GM15510 (cell line): Measurements from ENCODE around the gene NPFF.

Source experiments
- POLR2A ChIP-seq: IDR thresholded peaks from 3 replicates; pipeline ENCODE4 v1.6.1; 2011; ENCODE audit warnings: borderline replicate concordance; ENCODE audit not compliant: insufficient read length; ENCODE audit errors: extremely low read depth

Gene NPFF

DNA sequence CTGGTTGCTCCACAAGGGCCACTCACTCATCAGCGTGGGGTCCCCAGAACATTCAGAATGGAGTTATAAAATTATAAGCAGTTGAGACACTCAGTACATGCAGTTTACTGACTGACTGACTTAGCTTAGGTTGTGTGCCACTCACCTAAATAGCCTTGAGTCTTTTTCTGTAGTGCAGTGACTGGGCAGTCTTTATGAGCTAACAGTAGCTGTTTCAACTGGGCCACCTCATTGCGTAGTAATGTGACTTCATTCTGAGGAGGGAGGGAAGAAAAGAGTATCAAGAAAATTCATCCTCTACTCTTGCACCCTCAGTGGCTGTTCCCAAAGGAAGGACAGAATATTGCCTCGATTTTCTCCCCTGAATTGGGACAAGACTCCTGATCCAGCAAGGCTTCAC is 15.8 kb upstream of the NPFF start:
- TF ChIP-seq POLR2A, result no peak

DNA sequence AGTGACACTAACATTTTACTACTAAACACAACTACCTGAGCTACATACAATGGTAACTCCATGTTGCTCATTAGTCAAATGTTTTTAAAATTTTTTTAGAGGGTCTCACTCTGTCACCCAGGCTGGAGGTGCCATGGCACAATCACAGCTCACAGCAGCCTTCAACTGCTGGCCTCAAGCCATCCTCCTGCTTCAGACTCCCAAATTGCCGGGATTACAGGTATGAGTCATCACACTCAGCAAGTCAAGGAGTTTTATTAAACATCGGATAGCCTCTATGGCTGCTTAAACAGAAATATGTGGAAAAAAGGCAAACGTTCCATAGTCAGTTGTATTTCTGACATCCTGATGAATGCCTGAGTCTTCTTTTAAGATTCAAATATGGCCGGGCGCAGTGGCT is 11.1 kb upstream of the NPFF start:
- no peak for TF ChIP-seq POLR2A

DNA sequence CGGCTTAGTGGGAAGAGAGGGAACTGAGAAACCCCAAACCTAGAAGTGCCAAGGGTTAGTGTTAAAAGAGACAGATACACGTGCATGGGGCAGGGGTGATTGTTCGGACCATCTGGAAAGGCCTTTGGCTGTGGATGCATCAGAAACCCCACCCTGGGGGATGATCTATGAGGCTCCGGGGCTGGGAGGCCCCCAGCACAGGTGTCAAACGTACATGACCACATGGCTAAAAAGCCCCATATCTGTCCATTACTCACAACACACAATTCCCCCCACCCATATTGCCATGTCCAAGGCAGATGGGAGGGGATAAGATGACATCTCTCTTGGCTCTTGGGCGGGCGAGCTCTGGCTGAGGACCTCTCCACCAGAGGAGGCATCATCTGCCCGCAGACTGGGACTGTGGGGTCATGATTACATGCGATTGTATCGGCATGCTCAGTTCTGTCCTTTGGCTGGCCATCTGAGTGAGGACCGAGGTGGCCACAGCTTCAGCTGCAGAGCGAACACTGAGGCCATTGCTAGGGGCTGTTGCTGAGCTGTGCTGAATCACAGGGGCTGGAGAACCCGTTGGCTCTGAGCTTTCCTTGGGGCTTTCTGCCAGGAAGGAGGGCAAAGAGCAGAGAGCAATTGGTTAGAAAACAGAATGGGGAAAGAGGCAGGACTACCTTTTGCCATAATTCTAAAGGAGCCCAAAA is 9.6 kb upstream of the NPFF start:
- TF ChIP-seq POLR2A, result no peak

DNA sequence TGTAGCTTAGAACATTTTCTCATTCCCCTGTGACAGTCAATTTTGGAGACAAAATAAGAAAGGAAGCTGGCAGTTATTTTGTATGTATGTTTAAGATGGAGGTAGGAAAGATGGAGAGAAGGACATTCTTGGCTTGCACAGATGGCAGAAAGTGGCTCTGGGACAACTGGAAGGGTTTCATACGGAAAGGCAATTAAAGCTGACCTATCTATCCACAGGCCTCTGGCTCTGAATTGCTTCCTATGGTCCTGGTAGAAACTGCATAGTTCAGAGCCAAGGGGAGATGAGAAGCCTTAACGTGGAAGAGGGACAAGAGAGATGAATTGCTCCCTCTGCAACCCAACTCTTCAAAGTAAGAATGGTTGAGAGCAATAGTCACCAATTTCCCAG is 8.0 kb upstream of the NPFF start:
- TF ChIP-seq POLR2A, result no peak

DNA sequence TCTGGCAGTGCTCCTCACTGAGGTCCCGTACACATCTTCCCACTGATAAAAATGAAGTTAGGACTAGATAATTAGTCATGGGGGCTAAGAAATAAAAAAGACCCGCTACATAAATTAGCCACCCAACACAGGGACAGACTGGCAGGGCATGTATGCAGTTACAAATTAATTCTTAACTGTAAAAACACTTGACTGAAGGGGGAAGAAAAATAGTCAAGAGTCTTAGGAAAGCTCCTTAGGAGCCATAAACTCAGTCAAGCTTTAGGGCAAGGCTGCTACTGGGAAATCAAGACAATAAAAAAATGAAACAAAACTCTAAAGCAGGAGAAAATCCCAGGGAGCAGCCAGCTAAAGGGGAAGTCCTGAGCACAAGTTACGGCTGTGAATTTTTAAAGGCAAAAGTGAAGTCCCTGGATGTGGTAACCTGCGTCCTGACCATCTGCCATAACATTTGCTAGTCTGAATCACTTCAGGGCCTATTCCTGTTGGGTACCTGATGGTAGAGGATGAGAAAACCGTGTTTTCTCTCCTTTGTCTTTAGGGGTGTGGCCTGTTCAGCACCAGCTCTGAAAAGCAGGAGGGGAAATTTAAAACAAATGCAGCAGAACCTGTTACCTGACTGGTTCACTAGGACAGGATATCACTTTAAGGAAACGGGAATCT is 7.5 kb upstream of the NPFF start:
- TF ChIP-seq POLR2A, result no peak

DNA sequence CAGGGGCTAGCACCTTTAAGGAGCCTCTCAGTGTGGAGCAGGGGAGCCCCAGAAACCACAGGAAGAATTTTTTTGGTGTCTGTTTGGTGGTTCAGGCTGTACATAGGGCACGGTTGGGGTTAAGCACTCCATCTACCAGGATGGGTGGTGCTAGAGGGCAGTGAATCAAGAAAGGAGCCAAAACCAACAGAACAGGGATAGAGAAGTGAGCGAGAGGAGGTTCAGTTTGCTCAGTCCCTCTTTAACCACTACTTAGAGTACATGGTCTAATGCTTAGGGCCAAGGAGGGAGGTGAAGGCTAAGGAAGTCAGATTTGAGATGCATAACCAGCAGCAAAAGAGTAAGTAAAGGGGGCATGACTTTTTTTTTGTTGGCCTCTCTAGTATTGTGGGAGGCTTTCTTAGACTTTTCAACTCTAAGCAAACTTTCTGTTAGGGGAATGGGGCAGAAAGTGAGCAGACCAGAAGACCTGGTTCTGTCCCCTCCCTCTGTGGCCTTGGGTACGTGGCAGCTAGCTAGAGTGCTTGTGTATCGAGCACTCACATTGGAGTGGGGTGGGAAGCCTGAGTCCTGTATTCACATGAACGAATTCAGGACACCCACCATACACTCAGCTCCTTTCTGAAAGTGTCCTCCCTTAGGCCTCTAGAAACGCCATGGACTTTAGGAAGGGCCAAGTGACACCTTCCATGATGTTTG is 6.6 kb upstream of the NPFF start:
- no peak for TF ChIP-seq POLR2A

DNA sequence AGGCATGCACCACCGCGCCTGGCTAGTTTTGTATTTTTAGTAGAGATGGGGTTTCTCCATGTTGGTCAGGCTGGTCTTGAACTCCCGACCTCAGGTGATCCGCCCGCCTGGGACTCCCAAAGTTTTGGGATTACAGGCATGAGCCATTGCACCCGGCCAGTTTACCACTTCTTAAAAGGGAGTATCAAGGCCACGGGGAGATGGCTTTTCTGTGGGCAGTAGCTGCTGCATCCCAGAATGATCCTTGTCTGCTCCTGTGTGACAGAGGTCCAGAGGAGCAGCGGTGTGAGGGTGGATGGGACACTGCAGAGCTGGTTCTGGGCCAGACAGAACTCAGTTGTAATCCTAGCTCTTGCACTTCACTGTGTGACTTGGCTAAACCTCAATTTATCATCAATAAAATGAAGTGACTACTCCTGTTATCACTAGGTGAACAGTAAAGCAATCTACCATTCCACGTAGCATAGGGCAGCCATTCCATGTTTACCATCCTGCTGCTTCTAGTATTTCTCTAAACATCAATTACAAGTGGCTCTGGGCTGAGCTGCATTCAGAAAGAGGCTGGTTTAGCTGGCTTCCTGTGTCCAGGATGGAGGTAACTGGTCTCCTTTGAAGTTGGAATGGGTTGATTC is 3.0 kb upstream of the NPFF start:
- TF ChIP-seq POLR2A, result no peak

DNA sequence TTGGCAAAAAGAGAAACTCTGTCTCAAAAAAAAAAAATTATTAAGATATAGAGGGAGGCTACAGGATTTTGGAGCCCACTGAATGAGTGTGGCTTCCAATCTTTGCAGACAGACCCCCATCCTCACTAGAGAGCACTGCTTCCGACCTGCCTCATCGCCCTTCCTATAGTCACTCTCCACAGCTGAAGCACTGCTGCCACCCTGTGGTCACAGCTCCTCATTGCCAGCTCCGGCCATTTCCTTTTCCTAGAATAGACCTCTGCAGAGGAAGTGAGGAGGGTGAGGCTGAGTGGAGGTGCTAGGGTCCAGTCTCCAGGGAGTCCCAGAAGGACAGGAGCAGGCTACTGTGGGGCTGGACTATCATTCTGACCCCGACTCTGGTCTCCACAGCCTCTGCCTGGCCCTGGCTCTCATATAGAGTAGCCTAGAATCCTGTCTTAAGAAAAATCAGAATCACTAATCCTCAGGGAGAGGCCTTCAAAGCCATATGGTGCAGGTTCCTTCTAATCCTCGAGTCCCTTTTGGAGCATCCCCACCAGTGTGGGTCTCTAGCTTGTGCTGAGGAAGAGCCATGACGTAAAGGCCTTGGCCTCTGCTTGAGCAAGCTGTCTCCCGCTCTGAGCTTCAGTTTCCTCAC is 1.4 kb upstream of the NPFF start:
- no peak for TF ChIP-seq POLR2A

DNA sequence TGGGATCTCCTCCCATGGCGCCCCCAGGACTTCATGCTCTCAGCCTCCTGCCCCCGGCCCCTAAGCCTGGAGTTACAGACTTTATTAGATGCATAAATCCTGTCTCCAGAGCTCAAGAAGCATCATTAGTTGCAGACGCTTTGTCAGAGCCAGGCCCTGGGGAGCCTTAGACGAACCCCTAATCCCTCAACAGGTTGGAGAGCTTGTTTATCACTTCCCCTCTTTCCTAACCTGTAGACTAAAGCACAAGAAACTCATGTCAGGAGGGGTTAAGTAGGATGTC is 260 bp upstream of the NPFF start:
- no peak for TF ChIP-seq POLR2A

DNA sequence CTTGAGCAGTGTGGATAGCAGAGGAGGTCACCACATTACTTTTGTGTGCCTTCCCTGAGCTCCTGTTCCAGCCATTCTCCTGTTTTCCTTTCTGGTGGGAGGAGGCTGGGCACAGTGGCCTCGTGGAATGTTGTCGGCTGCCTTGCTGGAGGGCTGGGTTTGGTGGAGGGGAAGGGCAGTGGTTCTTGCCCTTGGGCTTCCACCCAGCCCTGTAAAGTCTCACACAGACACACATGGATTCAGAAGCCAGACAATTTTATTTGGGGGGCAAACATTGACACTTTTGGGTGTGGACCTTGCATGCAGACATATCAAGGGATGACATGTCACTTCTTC is 866 bp downstream of the NPFF start:
- no peak for TF ChIP-seq POLR2A

DNA sequence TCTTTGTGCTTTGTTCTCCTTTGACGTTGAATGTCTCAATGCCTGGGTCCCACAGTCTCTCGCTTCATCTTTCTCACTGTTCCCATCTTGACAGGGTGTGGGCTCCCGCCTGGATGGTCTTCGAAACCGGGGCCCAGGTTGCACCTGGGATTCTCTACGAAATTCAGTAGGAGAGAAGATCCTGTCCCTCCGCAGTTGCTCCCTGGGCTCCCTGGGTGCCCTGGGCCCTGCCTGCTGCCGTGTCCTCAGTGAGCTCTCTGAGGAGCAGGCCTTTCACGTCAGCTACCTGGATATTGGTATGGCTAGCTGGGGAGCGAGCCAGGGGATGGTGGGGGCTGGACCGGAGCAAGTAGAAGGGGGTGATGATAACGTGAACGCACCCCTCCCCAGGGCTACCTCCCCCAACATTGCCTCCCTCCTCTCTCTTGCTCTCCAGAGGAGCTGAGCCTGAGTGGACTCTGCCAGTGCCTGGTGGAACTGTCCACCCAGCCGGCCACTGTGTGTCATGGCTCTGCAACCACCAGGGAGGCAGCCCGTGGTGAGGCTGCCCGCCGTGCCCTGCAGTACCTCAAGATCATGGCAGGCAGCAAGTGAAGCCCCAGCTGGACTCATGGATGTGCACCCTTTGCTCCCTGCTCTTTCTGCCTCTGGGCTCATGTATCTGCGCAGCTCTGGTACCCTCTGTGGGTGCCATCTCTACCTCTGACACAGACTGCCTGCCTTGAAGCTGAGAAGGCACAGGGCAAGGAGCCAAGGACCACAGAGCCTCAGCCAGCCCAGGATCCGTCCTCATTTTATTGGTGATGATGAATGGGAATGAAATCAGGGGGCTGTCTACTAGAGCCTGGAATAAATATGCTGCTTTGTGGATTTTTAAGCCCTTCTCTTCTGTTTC is 1.5 kb downstream of the NPFF start:
- TF ChIP-seq POLR2A, result no peak

DNA sequence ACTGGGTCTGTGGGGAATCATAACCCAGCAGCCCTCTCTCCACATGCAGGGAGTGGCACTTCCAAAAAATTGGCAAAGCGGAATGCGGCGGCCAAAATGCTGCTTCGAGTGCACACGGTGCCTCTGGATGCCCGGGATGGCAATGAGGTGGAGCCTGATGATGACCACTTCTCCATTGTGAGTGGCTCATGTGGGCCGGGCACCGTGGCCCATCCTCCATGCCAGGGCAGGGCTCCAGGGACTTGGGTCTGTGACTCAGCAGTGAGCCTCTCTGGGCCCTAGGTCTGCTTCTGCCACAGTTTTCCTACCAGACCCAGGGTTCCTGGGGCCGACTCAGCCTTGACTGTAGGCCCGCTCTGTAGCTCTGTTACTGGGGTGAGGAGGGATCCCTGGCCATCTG is 2.2 kb downstream of the NPFF start:
- no peak for TF ChIP-seq POLR2A

DNA sequence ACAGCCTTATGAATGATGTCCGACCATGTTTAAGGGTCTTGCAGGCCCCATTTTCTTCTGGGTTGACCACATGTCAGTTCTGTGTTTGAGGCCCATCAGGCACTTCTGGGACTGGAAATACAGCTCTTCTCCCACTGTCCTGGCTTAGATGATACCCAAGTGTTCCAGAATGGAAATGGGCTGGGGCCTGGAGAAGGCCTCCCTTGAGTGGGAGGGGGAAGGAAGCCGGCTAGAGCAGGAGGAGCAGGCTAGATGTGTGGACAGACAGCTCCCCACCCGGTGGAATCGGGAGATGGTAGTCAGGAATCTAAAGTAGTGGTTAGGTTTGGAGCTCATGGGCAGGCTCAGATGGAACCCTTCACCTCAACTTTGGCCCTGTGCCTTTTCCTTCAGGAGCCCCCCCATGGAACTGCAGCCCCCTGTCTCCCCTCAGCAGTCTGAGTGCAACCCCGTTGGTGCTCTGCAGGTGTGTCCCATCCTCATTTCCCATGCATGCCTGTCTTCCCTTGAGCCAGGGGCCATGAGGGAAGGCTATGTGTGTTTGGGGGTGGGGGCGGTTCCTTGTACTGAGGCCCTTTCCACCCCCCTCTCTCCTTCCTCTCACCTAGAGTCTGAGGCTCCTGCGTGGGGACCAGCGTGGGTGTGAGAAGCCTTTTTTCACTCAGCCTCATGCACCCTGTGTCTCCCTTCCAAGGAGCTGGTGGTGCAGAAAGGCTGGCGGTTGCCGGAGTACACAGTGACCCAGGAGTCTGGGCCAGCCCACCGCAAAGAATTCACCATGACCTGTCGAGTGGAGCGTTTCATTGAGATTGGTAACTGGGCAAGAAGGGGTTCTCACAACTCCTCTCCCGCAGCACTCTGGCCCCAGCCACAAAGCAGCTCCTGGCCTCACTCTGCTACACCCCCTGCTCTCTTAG is 3.0 kb downstream of the NPFF start:
- TF ChIP-seq POLR2A, result no peak

DNA sequence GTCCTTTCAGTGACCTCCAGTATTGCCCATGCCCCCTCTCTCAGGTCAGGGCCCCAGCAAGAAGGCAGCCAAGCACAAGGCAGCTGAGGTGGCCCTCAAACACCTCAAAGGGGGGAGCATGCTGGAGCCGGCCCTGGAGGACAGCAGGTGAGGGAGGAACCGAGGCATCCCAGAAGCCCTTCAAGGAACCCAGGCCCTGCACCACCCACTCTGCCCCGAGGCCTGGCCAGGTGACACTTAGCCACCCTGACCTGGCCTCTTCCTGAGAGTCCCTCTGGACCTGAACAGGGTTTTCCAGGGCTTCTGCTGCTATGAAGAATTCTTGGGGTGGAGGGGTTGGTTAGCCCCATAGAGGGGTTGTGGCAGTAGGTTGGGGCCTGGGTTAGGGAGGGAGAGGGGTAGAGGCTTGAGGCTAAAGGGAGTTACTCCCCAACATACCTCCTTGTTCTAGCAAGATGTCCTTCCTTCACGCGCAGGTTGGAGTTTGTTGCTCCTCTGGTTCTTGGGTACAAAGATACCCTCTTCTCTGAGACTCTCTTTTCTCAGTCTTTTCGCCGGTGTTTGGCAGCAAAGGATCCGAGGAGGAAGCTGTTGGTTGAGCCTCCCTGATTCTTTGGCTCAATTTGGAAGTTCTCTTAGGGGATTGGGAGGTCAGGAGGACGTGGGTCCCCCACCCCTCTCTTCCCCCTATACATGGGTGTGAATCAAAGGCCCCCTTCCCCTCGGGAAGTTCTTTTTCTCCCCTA is 4.1 kb downstream of the NPFF start:
- TF ChIP-seq POLR2A, result no peak

DNA sequence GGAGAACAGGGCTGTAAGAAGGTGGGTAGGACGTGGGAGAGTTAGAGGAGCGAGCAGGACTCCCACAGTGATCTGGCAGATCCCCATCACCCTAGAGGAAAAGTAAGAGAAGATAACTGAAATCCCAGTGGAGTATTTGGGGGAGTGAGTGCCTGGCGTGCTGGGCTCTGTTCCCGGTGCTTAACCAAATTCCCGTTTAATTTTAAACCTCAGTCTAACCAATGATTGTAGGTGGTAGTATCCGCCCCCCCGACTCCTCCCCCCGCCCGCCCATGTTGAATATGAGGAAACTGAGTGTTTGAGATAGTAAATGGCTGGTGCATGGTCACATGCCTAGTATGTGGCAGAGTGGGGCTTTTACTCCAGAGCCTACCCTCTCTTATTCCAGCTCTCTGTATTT is 5.0 kb downstream of the NPFF start:
- TF ChIP-seq POLR2A, result no peak
